ENCODE data around the gene TWNK. TPM values are rescaled to one million over a fixed set of nuclear protein-coding genes. Genes with fewer than 3 reads are reported as not detected.
A peak's percentile ranks its signal among the peaks of the same experiment; 100 is the strongest.

The TWNK gene
- total and polyA plus RNA-seq, 7 donors, result 11.0 to 29.0 (median 20.0) TPM

- H3K27me3 ChIP-seq (ENCODE audit: insufficient read depth in 3 of 3, low read length in 2 of 3), result peaks cover 0 to 13% (median 5%) of the 10 kb centered on the region in 3 donors
- no peaks in the 10 kb centered on the region for H3K4me1 ChIP-seq
- H3K27ac ChIP-seq, result no peak overlapping the region
- no peaks in the 10 kb centered on the region for H3K36me3 ChIP-seq (ENCODE audit: insufficient read depth in 1 of 2, low read depth in 1 of 2)
- no peak for TF ChIP-seq CTCF (IDR thresholded peaks at IDR 0.05)
- intact Hi-C loops (cut with DNase I), result no loop called here
- DNase-seq (peak in 1 of 2 donors; percentile 31), ATAC-seq (no peak)
- no peak overlapping the region for H3K4me3 ChIP-seq
- WGBS, 3 donors, result 88 to 90% (median 90%) methylated on average over 10 of the region's 10 CpGs
- H3K9me3 ChIP-seq, result no peaks in the 10 kb centered on the region
Observed at GRCh38 chr10:101020427-101021075, 33.2 kb downstream of the TWNK start.

- Histone ChIP-seq H3K36me3 (ENCODE audit: insufficient read depth in 1 of 2, low read depth in 1 of 2) (no peaks in the 10 kb centered on the region), H3K4me3 (no peak overlapping the region), H3K4me1 (no peaks in the 10 kb centered on the region), H3K27me3 (ENCODE audit: insufficient read depth in 3 of 3, low read length in 2 of 3) (peaks cover 0 to 13% (median 3%) of the 10 kb centered on the region in 3 donors), H3K27ac (no peak overlapping the region), H3K9me3 (no peaks in the 10 kb centered on the region)
- 75 to 85% (median 75%) methylated on average over 4 of the region's 4 CpGs for WGBS, 3 donors
- DNase-seq, result peak in 1 of 2 donors; percentile 27
- no peak for ATAC-seq
- TF ChIP-seq CTCF (IDR thresholded peaks at IDR 0.05), result no peak
- intact Hi-C loops (cut with DNase I), result no loop called here
Observed at GRCh38 chr10:101021239-101021638, 33.9 kb downstream of the TWNK start.

- no peak for ATAC-seq
- no peak for TF ChIP-seq CTCF (IDR thresholded peaks at IDR 0.05)
- WGBS, 3 donors, result 82 to 87% (median 86%) methylated on average over 11 of the region's 11 CpGs
- Histone ChIP-seq H3K27ac (no peak overlapping the region), H3K9me3 (no peaks in the 10 kb centered on the region), H3K27me3 (ENCODE audit: insufficient read depth in 3 of 3, low read length in 2 of 3) (peaks cover 0 to 13% (median 3%) of the 10 kb centered on the region in 3 donors), H3K36me3 (ENCODE audit: insufficient read depth in 1 of 2, low read depth in 1 of 2) (no peaks in the 10 kb centered on the region), H3K4me1 (no peaks in the 10 kb centered on the region), H3K4me3 (no peak overlapping the region)
- peak in 1 of 2 donors; percentile 31 for DNase-seq
- intact Hi-C loops (cut with DNase I), result no loop called here
Observed at GRCh38 chr10:101021692-101022251, 34.4 kb downstream of the TWNK start.

GRCh38 chr10:101022967-101023705 lies 35.8 kb downstream of the TWNK start:
- DNase-seq (peak in 1 of 2 donors; percentile 36), ATAC-seq (no peak)
- Histone ChIP-seq H3K36me3 (ENCODE audit: insufficient read depth in 1 of 2, low read depth in 1 of 2) (no peaks in the 10 kb centered on the region), H3K4me3 (no peak overlapping the region), H3K27ac (no peak overlapping the region), H3K4me1 (no peaks in the 10 kb centered on the region), H3K9me3 (no peaks in the 10 kb centered on the region), H3K27me3 (ENCODE audit: insufficient read depth in 3 of 3, low read length in 2 of 3) (peaks cover 0 to 11% (median 3%) of the 10 kb centered on the region in 3 donors)
- intact Hi-C loops (cut with DNase I), result no loop called here
- 90 to 94% (median 91%) methylated on average over 15 of the region's 15 CpGs for WGBS, 3 donors
- TF ChIP-seq CTCF (IDR thresholded peaks at IDR 0.05), result no peak

All from psoas muscle (tissue), 8 donors.